K562 (cell line): ENCODE results near the gene CCDC194. TPM values are rescaled to one million over a fixed set of nuclear protein-coding genes. Genes with fewer than 3 reads are reported as not detected.
A peak's percentile ranks its signal among the peaks of the same experiment; 100 is the strongest.

ENCODE experiments used
- ATAC-seq: fragments of 200-7000 bp; cut with Tn5 transposase; 3 replicates; pipeline ENCODE4 v1.9.1; 2020; ENCODE audit warnings: moderate library complexity
- BruUV-seq: library from RNA; stranded (reverse); fragments of 400-500 nt; replicated peaks from 2 replicates; lab custom pipeline; 2021; lab: Mats Ljungman, UMichigan
- CTCF ChIA-PET: fragments of 300-600 bp; formaldehyde crosslinking; extraction: SDS; loops from one replicate; lab custom pipeline; 2021; ENCODE audit warnings: low intra/inter-chr PET ratio; lab: Yijun Ruan, JAX
- POLR2A ChIA-PET: fragments of 300-600, 350-650 bp; sonication (Branson Sonifier 250); formaldehyde crosslinking; extraction: SDS; loops from one replicate; lab custom pipeline; 2021; ENCODE audit warnings: antibody characterized with exemption, inconsistent platforms; lab: Yijun Ruan, JAX
- DNase-seq, 4 experiments: peaks; one replicate each; pipeline versions ENCODE4 v3.0.0 to v3.0.0-alpha.2; 2011 to 2018; ENCODE audit warnings: low spot score in 3 of 4, mixed read lengths in 3 of 4; ENCODE audit errors: extremely low read depth in 1 of 4
- FAIRE-seq: peaks from 2 replicates; lab custom pipeline; 2011; peaks lifted over from hg19 to GRCh38; lab: Jason Lieb, UNC
- H2AFZ ChIP-seq: 2 replicates; pipeline ENCODE4 v1.6.0; 2011; ENCODE audit warnings: low read depth, low read length, control low read depth, inconsistent platforms
- H3K27ac ChIP-seq: fragments of 200-600 bp; 3 replicates; pipeline ENCODE4 v1.8.0; 2011; ENCODE audit warnings: low read depth, mild to moderate bottlenecking, control low read depth, inconsistent platforms, low read length, moderate library complexity, mixed read lengths; ENCODE audit errors: extremely low read depth
- H3K27me3 ChIP-seq, 2 experiments: fragments of 300-600 bp in 1 of 2; 2 replicates in 1 of 2; 3 replicates in 1 of 2; pipeline versions ENCODE4 v1.6.0 to v1.8.0; 2011; ENCODE audit warnings: inconsistent platforms in 2 of 2, low read length in 2 of 2, mild to moderate bottlenecking in 1 of 2, mixed read lengths in 1 of 2, moderate library complexity in 1 of 2; ENCODE audit not compliant: control insufficient read depth in 2 of 2, insufficient read depth in 2 of 2
- H3K36me3 ChIP-seq: fragments of 300-600 bp; 3 replicates; pipeline ENCODE4 v1.8.0; 2011; ENCODE audit warnings: mild to moderate bottlenecking, low read length, inconsistent platforms; ENCODE audit not compliant: control insufficient read depth, insufficient read depth
- H3K4me1 ChIP-seq, 2 experiments: fragments of 200-600 bp in 1 of 2; replicated peaks in 1 of 2; 2 replicates in 1 of 2; 3 replicates in 1 of 2; pipeline versions ENCODE4 v1.5.1 to v1.8.0; 2011; ENCODE audit warnings: inconsistent platforms in 2 of 2, low read length in 2 of 2, mild to moderate bottlenecking in 1 of 2, mixed read lengths in 1 of 2, moderate library complexity in 1 of 2; ENCODE audit not compliant: control insufficient read depth in 2 of 2, insufficient read depth in 2 of 2
- H3K4me2 ChIP-seq: 2 replicates; pipeline ENCODE4 v1.6.1; 2011; ENCODE audit warnings: low read length, control low read depth, inconsistent platforms, mixed read lengths; ENCODE audit not compliant: insufficient read depth
- H3K4me3 ChIP-seq: fragments of 200-600 bp; sonication (generic), shearing (Covaris generic); 2 replicates; pipeline ENCODE4 v1.5.1; 2016; ENCODE audit warnings: control low read depth, inconsistent platforms
- H3K79me2 ChIP-seq: fragments of 200-600 bp; 3 replicates; pipeline ENCODE4 v1.8.0; 2011; ENCODE audit warnings: low read length, inconsistent platforms; ENCODE audit not compliant: control insufficient read depth, insufficient read depth
- H3K9ac ChIP-seq, 2 experiments: 2 replicates each; pipeline versions ENCODE4 v1.6.0 to v1.6.1; 2011; ENCODE audit warnings: low read depth in 2 of 2, low read length in 2 of 2, control low read depth in 1 of 2, inconsistent platforms in 1 of 2, mild to moderate bottlenecking in 1 of 2, mixed read lengths in 1 of 2; ENCODE audit not compliant: insufficient read depth in 1 of 2
- H3K9me1 ChIP-seq: one replicate; pipeline ENCODE4 v1.6.0; 2011; ENCODE audit warnings: inconsistent platforms, mild to moderate bottlenecking, low read length, moderate library complexity; ENCODE audit not compliant: control insufficient read depth, insufficient read depth
- H3K9me3 ChIP-seq: replicated peaks from 2 replicates; pipeline ENCODE4 v1.5.1; 2011; ENCODE audit warnings: low read depth, low read length, inconsistent platforms; ENCODE audit not compliant: control insufficient read depth, insufficient read depth
- H4K20me1 ChIP-seq: replicated peaks from 2 replicates; pipeline ENCODE4 v1.6.1; 2011; ENCODE audit warnings: low read length, inconsistent platforms, mixed read lengths; ENCODE audit not compliant: control insufficient read depth, insufficient read depth
- BRF1 ChIP-seq: IDR thresholded peaks from 3 replicates; pipeline ENCODE4 v1.6.1; 2011; ENCODE audit warnings: borderline replicate concordance, mild to moderate bottlenecking; ENCODE audit not compliant: insufficient read length; ENCODE audit errors: extremely low read depth
- CREBBP ChIP-seq: IDR thresholded peaks from one replicate; pipeline ENCODE4 v1.6.1; 2012; ENCODE audit warnings: low read depth, mild to moderate bottlenecking, control low read depth, inconsistent platforms, low read length
- CSDE1 ChIP-seq, 2 experiments: fragments of 450-650 bp; IDR thresholded peaks; 2 replicates each; pipeline ENCODE4 v1.6.1; 2016; ENCODE audit warnings: mild to moderate bottlenecking in 1 of 2
- IRF1 ChIP-seq: sonication (generic); formaldehyde crosslinking; IDR thresholded peaks from 2 replicates; pipeline ENCODE4 v1.8.0; 2022; ENCODE audit warnings: missing genetic modification reagents, mild to moderate bottlenecking, borderline replicate concordance
- JUNB ChIP-seq: fragments of 450-650 bp; formaldehyde crosslinking; conservative IDR thresholded peaks from 2 replicates; pipeline ENCODE4 v1.4.0; 2020; ENCODE audit warnings: mild to moderate bottlenecking
- KDM1A ChIP-seq, 2 experiments: fragments of 450-650 bp; IDR thresholded peaks; 2 replicates each; pipeline ENCODE4 v1.6.1; 2016; ENCODE audit warnings: mild to moderate bottlenecking in 2 of 2
- NFIC ChIP-seq: fragments of 450-650 bp; IDR thresholded peaks from 2 replicates; pipeline ENCODE4 v1.6.1; 2017; ENCODE audit warnings: mild to moderate bottlenecking, inconsistent platforms
- NR0B1 ChIP-seq: fragments of 450-650 bp; IDR thresholded peaks from one replicate; pipeline ENCODE4 v1.6.1; 2018; ENCODE audit warnings: mild to moderate bottlenecking, moderate library complexity; ENCODE audit not compliant: partially characterized antibody
- RBM25 ChIP-seq: fragments of 200-400 bp; formaldehyde crosslinking; IDR thresholded peaks from 2 replicates; pipeline ENCODE4 v1.6.1; 2018; ENCODE audit warnings: low read length, low read depth, moderate library complexity; ENCODE audit not compliant: severe bottlenecking
- SRSF3 ChIP-seq: fragments of 200-400 bp; formaldehyde crosslinking; IDR thresholded peaks from 2 replicates; pipeline ENCODE4 v1.6.1; 2016; ENCODE audit warnings: mild to moderate bottlenecking, low read length, moderate library complexity; ENCODE audit not compliant: insufficient read depth
- ZFP36 ChIP-seq: fragments of 150-350 bp; IDR thresholded peaks from 2 replicates; pipeline ENCODE4 v1.6.1; 2018; ENCODE audit warnings: low read length, low read depth; ENCODE audit not compliant: partially characterized antibody
- ZNF121 ChIP-seq: sonication (generic); formaldehyde crosslinking; conservative IDR thresholded peaks from 2 replicates; pipeline ENCODE4 v1.8.0; 2022; ENCODE audit warnings: missing genetic modification reagents
- ZNF24 ChIP-seq: fragments of 450-650 bp; IDR thresholded peaks from 2 replicates; pipeline ENCODE4 v1.6.1; 2016
- ZNF583 ChIP-seq: fragments of 250-450 bp; sonication (Bioruptor Pico); IDR thresholded peaks from 2 replicates; pipeline ENCODE4 v1.4.0; 2020
- WGBS: fragments of 100-300 bp; shearing (Covaris generic); methylation state at CpG from one replicate; pipeline ENCODE4 v1.1.6; 2016; ENCODE audit warnings: low coverage, mixed read lengths; ENCODE audit not compliant: insufficient coverage; ENCODE audit errors: missing lambda C conversion rate; 5-methylcytosine and 5-hydroxymethylcytosine counted together
- in situ Hi-C: fragments of 300-500 bp; cut with MboI; formaldehyde crosslinking; loops from 4 replicates; pipeline ENCODE4 v1.15.0; 2018; ENCODE audit warnings: inconsistent platforms, mixed read lengths
- intact Hi-C: fragments of 100-400 bp; cut with micrococcal nuclease; formaldehyde crosslinking; loops from 2 replicates; pipeline ENCODE4 v1.14.2; 2022
- polyA plus RNA-seq, 8 experiments: library from polyadenylated mRNA; depleted of rRNA in 4 of 8; stranded (reverse) in 5 of 8; unstranded in 3 of 8; fragments of >200 nt; fragmentation: Nextera tagmentation in 2 of 8; fragmentation: Illumina TruSeq in 1 of 8; extraction: Ambion mirVana in 2 of 8; extraction: Trizol in 1 of 8; gene quantifications; 2 replicates each; pipeline versions ENCODE4 v1.2.1 to v1.2.3, GENCODE V29; 2011 to 2014; ENCODE audit warnings: inconsistent platforms in 1 of 8, missing spikeins in 1 of 8
- total RNA-seq, 7 experiments: library from RNA; depleted of rRNA in 6 of 7; stranded (reverse); fragments of >200 nt in 6 of 7; fragmentation: Illumina TruSeq in 2 of 7; extraction: Trizol in 2 of 7; gene quantifications; 2 replicates each; pipeline versions ENCODE4 v1.2.1 to v1.2.3, GENCODE V29; 2011 to 2021; ENCODE audit warnings: low replicate concordance in 1 of 7
- TF ChIP-seq, protein P1 (sequence below): fragments of 450-650 bp; IDR thresholded peaks from 2 replicates; pipeline ENCODE4 v1.6.1; 2014; ENCODE audit warnings: low read depth, mild to moderate bottlenecking, moderate library complexity, borderline replicate concordance
- TF ChIP-seq, protein P2 (sequence below): sonication (generic); formaldehyde crosslinking; IDR thresholded peaks from 2 replicates; pipeline ENCODE4 v1.8.0; 2022; ENCODE audit warnings: mild to moderate bottlenecking, low read depth, missing genetic modification reagents

The CCDC194 gene
- total and polyA plus RNA-seq, 9 of the 15 experiments (the other 6 are each of a cell fraction or from before 2014, with no cell fraction given): 0.13 to 1.3 (median 0.39) TPM; not detected in 3

GRCh38 chr19:17348700-17349099 lies 45.3 kb downstream of the CCDC194 start (continued):
- TF ChIP-seq ZNF583 (no peak), NFIC (peak; percentile 57)
- TF ChIP-seq, protein P1, sequence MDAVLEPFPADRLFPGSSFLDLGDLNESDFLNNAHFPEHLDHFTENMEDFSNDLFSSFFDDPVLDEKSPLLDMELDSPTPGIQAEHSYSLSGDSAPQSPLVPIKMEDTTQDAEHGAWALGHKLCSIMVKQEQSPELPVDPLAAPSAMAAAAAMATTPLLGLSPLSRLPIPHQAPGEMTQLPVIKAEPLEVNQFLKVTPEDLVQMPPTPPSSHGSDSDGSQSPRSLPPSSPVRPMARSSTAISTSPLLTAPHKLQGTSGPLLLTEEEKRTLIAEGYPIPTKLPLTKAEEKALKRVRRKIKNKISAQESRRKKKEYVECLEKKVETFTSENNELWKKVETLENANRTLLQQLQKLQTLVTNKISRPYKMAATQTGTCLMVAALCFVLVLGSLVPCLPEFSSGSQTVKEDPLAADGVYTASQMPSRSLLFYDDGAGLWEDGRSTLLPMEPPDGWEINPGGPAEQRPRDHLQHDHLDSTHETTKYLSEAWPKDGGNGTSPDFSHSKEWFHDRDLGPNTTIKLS: no peak

DNA sequence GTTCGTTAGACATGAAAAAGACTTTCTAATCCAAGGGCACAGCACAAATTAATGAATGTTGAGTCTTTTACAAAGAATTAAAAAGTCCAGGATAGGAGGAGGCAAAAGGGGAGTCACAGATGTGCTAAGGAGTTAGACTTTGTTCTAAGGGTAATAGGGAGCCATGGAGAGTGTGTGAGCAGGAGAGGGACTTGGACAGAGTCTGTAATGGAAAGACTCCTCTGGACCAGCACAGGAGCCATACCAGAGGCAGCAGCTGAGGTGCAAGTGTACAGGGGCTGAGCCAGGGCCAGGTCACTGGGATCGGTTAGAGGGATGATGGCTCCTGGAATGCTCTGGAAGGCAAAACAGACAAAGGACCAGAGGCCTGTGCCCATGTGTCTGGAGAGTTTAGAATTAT lies 46.1 kb downstream of the CCDC194 start:
- Histone ChIP-seq H3K36me3 (no peaks in the 10 kb centered on the region), H4K20me1 (0 out of 2 replicates have a peak, but pooled peaks cover 3% of the 10 kb centered on the region), H3K27ac (no peak overlapping the region), H3K4me2 (no peak overlapping the region), H2AFZ (no peak overlapping the region), H3K9me1 (no peaks in the 10 kb centered on the region), H3K4me1 (peaks cover 0 to 13% of the 10 kb centered on the region in 2 experiments; a peak in 1 of 5 replicates), H3K4me3 (no peak overlapping the region), H3K9me3 (no peaks in the 10 kb centered on the region), H3K79me2 (no peaks in the 10 kb centered on the region), H3K9ac (no peak overlapping the region), H3K27me3 (peaks cover 5 to 32% of the 10 kb centered on the region in 2 experiments; a peak in 4 of 5 replicates)
- POLR2A ChIA-PET: interaction anchor here (1.9 kb wide), 1 partner anchor 12 kb away, joined by 5 read pairs; no protein-coding TSS in a partner anchor
- DNase-seq (no peak), FAIRE-seq (no peak), ATAC-seq (no peak)
- CTCF ChIA-PET: no interaction called here
- no TSS peak for BruUV-seq
- 21% methylated on average over 2 of the region's 2 CpGs for WGBS
- intact Hi-C loops (no loop called here), in situ Hi-C loops (loop anchor here (5.0 kb wide), 1 partner anchor 39 kb away; no protein-coding TSS in a partner anchor)
- no peak for TF ChIP-seq NR0B1
- TF ChIP-seq BRF1: no peak
- TF ChIP-seq IRF1: no peak
- TF ChIP-seq, protein P2, sequence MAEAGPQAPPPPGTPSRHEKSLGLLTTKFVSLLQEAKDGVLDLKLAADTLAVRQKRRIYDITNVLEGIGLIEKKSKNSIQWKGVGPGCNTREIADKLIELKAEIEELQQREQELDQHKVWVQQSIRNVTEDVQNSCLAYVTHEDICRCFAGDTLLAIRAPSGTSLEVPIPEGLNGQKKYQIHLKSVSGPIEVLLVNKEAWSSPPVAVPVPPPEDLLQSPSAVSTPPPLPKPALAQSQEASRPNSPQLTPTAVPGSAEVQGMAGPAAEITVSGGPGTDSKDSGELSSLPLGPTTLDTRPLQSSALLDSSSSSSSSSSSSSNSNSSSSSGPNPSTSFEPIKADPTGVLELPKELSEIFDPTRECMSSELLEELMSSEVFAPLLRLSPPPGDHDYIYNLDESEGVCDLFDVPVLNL (CRISPR knock-in tag): no peak
- TF ChIP-seq KDM1A (IDR thresholded peaks at IDR 0.05): peak; percentile 38 to 78; a peak in 3 of 4 replicates
- no peak for TF ChIP-seq JUNB (CRISPR knock-in tag)
- peak; percentile 78 for TF ChIP-seq RBM25
- TF ChIP-seq ZNF121: 0 out of 2 replicates have a peak, but pooled peaks have one; percentile 14
- TF ChIP-seq CSDE1 (IDR thresholded peaks at IDR 0.05): no peak
- TF ChIP-seq ZNF24: no peak
- no peak for TF ChIP-seq CREBBP
- TF ChIP-seq ZFP36: peak; percentile 85
- no peak for TF ChIP-seq SRSF3
